ENCODE measurements around the gene ATP7A. TPM values are rescaled to one million over a fixed set of nuclear protein-coding genes. Genes with fewer than 3 reads are reported as not detected.
"Not testable (repeated sequence)": the region's sequence is repeated elsewhere in the genome, so short reads cannot be mapped to it uniquely, and the experiment has no call there.

Gene ATP7A
- total RNA-seq, 1 donor from 2014 or later, result 9.0 TPM

GRCh38 chrX:78024349-78025059 lies 114.0 kb downstream of the ATP7A start:
- intact Hi-C loops (cut with micrococcal nuclease), result loop anchor here (1.0 kb wide), 1 partner anchor 114 kb away; the partner anchor contains the start of gene ATP7A

GRCh38 chrX:78027798-78028197 lies 117.3 kb downstream of the ATP7A start:
- intact Hi-C loops (cut with micrococcal nuclease), result no loop called here

DNA sequence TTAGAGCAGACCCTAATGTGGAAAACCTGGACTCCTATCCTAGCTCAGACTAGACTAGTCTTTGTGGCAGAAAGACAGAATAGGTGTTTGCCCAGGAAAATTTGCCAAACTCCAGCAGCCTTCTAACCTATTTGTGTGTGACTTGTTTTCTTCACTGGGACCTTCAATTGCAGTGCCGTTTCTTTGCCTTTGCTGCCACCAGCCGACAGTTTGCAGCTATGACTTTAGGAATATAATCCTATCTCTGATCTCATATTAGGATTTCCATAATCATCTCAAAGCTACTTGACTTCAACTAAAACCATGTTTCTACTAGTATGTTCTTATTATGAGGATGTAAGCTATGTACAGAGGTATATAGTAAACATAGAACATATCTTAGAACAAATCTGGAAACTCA lies 119.2 kb downstream of the ATP7A start:
- intact Hi-C loops (cut with micrococcal nuclease), result no loop called here

DNA sequence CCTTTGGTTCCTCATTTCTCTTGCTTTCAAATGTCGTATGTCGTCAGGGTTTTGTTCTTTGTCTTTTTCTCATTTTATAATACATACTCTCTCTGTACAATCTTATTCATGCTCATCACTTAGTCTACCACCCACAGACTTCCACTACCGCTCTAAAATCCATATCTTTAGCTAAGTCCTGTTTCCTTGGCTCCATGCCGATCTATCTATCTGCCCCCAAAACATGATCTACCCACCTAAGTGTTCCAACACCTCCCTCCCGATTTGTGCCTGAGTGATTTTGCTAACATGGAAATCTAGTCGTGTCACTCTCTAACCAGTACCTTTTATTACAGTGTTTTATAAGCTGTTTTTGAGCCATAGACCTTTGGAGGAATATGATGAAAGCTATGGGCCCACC lies 124.6 kb downstream of the ATP7A start:
- intact Hi-C loops (cut with micrococcal nuclease), result no loop called here

DNA sequence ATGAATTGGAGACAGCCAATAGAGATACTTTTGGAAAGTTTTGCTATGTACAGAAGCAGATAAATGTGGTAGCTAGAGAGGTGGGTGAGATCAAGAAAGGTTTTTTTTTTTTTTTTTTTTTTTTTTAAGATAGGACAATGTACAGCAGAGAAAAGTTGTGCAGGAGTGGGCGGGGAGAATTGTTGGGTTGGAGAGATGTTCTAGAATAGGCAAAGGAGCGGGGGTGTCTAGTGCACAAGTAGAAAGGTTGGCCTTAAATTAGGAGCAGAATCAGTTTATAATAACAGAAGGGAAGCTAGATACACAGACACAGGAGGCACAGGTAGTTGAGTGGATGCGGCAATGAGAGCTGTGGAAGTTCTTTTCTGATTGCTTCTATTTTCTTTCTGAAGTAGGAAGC lies 127.4 kb downstream of the ATP7A start:
- intact Hi-C loops (cut with micrococcal nuclease), result no loop called here

GRCh38 chrX:78042601-78043000 lies 132.1 kb downstream of the ATP7A start:
- intact Hi-C loops (cut with micrococcal nuclease), result no loop called here

- intact Hi-C loops (cut with micrococcal nuclease), result no loop called here
Observed at GRCh38 chrX:78046362-78046761, 135.9 kb downstream of the ATP7A start.

GRCh38 chrX:78048052-78048451 lies 137.6 kb downstream of the ATP7A start:
- intact Hi-C loops (cut with micrococcal nuclease), result no loop called here

DNA sequence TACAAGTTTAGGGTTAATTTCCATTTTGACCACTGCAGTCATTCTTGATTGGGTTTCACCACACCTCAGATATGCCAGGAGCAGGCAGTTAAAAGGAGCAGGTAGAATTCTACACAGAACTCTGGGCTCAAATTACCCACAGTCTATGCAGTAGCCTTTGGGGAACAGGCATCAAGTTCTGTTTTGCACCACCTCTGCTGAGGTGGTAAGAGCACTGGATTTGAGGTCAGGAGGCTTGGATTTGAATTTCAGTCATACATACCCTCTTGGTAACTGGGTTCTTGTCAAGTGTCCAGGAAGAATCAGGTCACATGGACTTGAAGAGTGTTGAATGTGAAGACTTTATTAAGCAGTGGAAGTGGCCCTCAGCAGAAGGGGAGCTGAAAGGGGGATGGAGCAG lies 153.2 kb downstream of the ATP7A start:
- intact Hi-C loops (cut with micrococcal nuclease), result no loop called here

DNA sequence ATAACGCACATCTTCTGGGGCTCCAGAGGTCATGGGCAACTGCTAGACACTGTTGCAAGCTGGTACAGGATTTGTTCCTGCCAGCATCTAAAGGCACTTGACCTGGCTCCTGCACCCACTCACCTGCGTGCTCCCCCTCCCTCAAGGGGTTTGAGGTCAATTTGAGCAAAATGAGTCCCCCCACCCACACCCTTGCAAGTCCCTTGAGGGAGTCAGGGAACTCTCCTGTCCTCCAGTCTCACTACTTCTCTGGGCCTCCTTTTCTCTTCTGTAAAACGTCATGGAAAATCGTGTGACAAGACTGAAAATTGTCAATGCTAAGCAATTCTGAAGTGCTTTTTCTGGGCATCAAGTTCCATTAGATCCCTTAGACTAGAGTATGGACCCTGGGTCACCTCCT lies 153.7 kb downstream of the ATP7A start:
- intact Hi-C loops (cut with micrococcal nuclease), result no loop called here

GRCh38 chrX:78064698-78065601 lies 154.5 kb downstream of the ATP7A start:
- intact Hi-C loops (cut with micrococcal nuclease), result not testable (repeated sequence)

- intact Hi-C loops (cut with micrococcal nuclease), result no loop called here
Observed at GRCh38 chrX:78066110-78066509, 155.6 kb downstream of the ATP7A start.

DNA sequence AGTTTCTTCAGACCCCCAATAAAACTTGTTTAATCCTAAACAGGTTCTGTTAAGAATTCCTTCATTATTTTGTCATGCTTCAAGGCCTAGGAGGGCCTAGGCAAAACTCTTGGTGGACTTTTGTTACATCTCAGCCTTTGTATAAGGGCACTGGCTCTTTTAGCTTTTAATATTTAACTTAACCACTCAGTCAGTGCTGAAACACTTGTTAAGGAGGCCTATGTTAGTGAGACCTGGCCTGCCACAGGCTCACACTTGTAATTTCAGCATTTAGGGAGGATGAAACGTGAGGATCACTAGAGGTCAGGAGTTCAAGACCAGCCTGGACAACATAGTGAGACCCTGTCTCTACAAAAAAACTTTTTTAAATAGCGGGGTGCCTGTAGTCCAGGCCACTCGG lies 160.8 kb downstream of the ATP7A start:
- intact Hi-C loops (cut with micrococcal nuclease), result no loop called here

GRCh38 chrX:78073147-78074077 lies 162.9 kb downstream of the ATP7A start:
- intact Hi-C loops (cut with micrococcal nuclease), result not testable (repeated sequence)

- intact Hi-C loops (cut with micrococcal nuclease), result no loop called here
Observed at GRCh38 chrX:78074088-78074487, 163.6 kb downstream of the ATP7A start.

DNA sequence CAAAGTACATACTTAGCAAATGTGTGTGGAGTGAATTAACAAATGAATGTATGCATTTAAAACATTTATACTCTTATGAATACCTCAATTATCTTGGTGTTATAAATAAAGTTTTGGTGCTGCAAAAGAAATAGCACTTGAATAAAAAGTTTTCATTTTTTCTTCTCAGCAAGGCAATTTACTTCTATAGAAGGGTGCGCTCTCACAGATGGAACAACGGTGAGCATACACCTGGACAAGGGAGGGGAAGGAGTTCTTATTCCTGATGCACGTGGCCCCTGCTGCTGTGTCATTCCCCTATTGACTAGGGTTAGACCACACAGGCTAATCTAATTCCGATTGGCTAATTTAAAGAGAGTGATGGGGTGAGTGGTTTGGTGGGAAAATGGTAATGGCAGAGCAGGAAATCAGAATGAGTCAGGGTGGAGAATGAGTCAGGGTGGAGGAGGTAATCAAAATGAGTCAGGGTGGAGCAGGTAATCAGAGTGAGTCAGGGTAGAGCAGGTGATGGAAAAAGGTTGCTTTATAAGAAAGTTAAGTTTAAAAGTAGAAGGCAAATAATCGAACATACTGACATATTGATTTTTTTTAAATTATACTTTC lies 165.4 kb downstream of the ATP7A start:
- intact Hi-C loops (cut with micrococcal nuclease), result no loop called here

DNA sequence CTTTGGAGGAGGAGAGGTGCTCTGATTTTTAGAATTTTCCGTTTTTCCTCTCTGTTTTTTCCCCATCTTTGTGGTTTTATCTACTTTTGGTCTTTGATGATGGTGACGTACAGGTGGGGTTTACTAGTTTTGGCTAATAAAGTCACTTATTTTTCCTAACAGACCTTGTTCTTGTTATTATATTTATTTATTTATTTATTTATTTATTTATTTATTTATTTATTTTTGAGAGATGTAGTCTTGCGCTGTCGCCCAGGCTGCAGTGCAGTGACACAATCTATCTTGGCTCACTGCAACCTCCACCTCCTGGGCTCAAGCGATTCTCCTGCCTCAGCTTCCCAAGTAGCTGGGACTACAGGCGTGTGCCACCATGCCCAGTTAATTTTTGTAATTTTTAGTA lies 170.9 kb downstream of the ATP7A start:
- intact Hi-C loops (cut with micrococcal nuclease), result not testable (repeated sequence)

DNA sequence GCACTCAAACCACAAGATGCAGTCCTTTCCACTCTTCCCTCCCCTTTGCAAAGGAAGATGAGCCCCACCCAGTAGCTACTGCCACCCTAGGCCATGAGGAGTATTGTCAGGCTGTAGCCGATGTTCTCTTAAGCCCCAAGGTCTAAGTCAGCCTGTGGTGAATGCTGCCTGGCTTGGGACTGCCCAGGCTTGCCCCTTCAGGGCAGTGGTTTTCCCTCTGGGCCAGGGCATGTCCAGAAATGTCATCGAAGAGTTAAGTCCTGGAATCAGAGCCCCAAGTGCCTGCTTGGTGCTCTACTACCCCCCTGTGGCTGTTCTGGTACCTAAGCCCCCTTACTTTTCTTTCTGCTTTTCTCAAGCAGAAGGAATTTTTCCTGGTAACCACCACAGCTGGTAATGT lies 181.8 kb downstream of the ATP7A start:
- intact Hi-C loops (cut with micrococcal nuclease), result no loop called here

- intact Hi-C loops (cut with micrococcal nuclease), result no loop called here
Observed at GRCh38 chrX:78098108-78098507, 187.6 kb downstream of the ATP7A start.

Data from T-helper 2 cell treated with Interferon-gamma antibody and Interleukin-4, amounts not matched to agents 100 ng/mL and 5 ng/mL, for 36 hours (primary cell).